ENCODE data around the gene STPG2. TPM values are rescaled to one million over a fixed set of nuclear protein-coding genes. Genes with fewer than 3 reads are reported as not detected.

STPG2 gene
- total and polyA plus RNA-seq, 3 donors from 2014 or later = 2.6 to 3.7 (median 2.7) TPM

GRCh38 chr4:98176531-98176930 is 33.3 kb upstream of the STPG2 start:
- no peak for DNase-seq
- 72 to 89% methylated on average over 2 of the region's 2 CpGs for WGBS, 2 donors

GRCh38 chr4:98170035-98170434 is 26.8 kb upstream of the STPG2 start:
- H3K36me3 ChIP-seq (ENCODE audit: low read depth, missing control alignments) = no peaks in the 10 kb centered on the region
- TF ChIP-seq CTCF (IDR thresholded peaks at IDR 0.05) (no peak), POLR2A (IDR thresholded peaks at IDR 0.05) (no peak)
- WGBS, 2 donors = 73% methylated on average over 1 of the region's 1 CpG
- no peak overlapping the region for H3K27ac ChIP-seq
- intact Hi-C loops (cut with DNase I; ENCODE audit: low total_unique reads) = no loop called here
- no peaks in the 10 kb centered on the region for H3K4me1 ChIP-seq
- H3K9me3 ChIP-seq = no peaks in the 10 kb centered on the region
- DNase-seq = no peak
- no peaks in the 10 kb centered on the region for H3K27me3 ChIP-seq
- no peak overlapping the region for H3K4me3 ChIP-seq

More at GRCh38 chr4:98176531-98176930, 33.3 kb upstream of the STPG2 start:
- Histone ChIP-seq H3K27me3 (no peaks in the 10 kb centered on the region), H3K4me1 (no peaks in the 10 kb centered on the region), H3K36me3 (ENCODE audit: low read depth, missing control alignments) (no peaks in the 10 kb centered on the region), H3K9me3 (no peaks in the 10 kb centered on the region), H3K4me3 (no peak overlapping the region), H3K27ac (no peak overlapping the region)
- TF ChIP-seq POLR2A (IDR thresholded peaks at IDR 0.05) (no peak), CTCF (IDR thresholded peaks at IDR 0.05) (no peak)
- intact Hi-C loops (cut with DNase I; ENCODE audit: low total_unique reads) = no loop called here

GRCh38 chr4:98166731-98167041 is 23.4 kb upstream of the STPG2 start:
- intact Hi-C loops (cut with DNase I; ENCODE audit: low total_unique reads) = no loop called here
- WGBS, 2 donors = 93 to 94% methylated on average over 2 of the region's 2 CpGs
- DNase-seq = no peak

GRCh38 chr4:98166025-98166730 is 22.9 kb upstream of the STPG2 start:
- H3K27ac ChIP-seq = no peak overlapping the region
- no peaks in the 10 kb centered on the region for H3K27me3 ChIP-seq
- intact Hi-C loops (cut with DNase I; ENCODE audit: low total_unique reads) = no loop called here
- no peak overlapping the region for H3K4me3 ChIP-seq
- no peak for DNase-seq
- TF ChIP-seq POLR2A (IDR thresholded peaks at IDR 0.05) (no peak), CTCF (IDR thresholded peaks at IDR 0.05) (no peak)
- H3K9me3 ChIP-seq = no peaks in the 10 kb centered on the region
- no peaks in the 10 kb centered on the region for H3K4me1 ChIP-seq
- WGBS, 2 donors = 82 to 86% methylated on average over 7 of the region's 7 CpGs
- H3K36me3 ChIP-seq (ENCODE audit: low read depth, missing control alignments) = no peaks in the 10 kb centered on the region

More at GRCh38 chr4:98166731-98167041, 23.4 kb upstream of the STPG2 start:
- H3K27me3 ChIP-seq = no peaks in the 10 kb centered on the region
- no peak overlapping the region for H3K4me3 ChIP-seq
- H3K9me3 ChIP-seq = no peaks in the 10 kb centered on the region
- no peaks in the 10 kb centered on the region for H3K4me1 ChIP-seq
- no peak overlapping the region for H3K27ac ChIP-seq
- H3K36me3 ChIP-seq (ENCODE audit: low read depth, missing control alignments) = no peaks in the 10 kb centered on the region
- no peak for TF ChIP-seq CTCF (IDR thresholded peaks at IDR 0.05)
- TF ChIP-seq POLR2A (IDR thresholded peaks at IDR 0.05) = no peak

GRCh38 chr4:98162696-98163095 is 19.4 kb upstream of the STPG2 start:
- TF ChIP-seq CTCF (IDR thresholded peaks at IDR 0.05) (no peak), POLR2A (IDR thresholded peaks at IDR 0.05) (no peak)
- H3K27ac ChIP-seq = no peak overlapping the region
- intact Hi-C loops (cut with DNase I; ENCODE audit: low total_unique reads) = no loop called here
- no peak for DNase-seq
- H3K4me3 ChIP-seq = no peak overlapping the region
- no peaks in the 10 kb centered on the region for H3K4me1 ChIP-seq
- no peaks in the 10 kb centered on the region for H3K27me3 ChIP-seq
- WGBS, 2 donors = 92 to 96% methylated on average over 3 of the region's 3 CpGs
- no peaks in the 10 kb centered on the region for H3K36me3 ChIP-seq (ENCODE audit: low read depth, missing control alignments)
- H3K9me3 ChIP-seq = no peaks in the 10 kb centered on the region
